Esophagus muscularis mucosa (tissue), 3 donors: Measurements from ENCODE around the gene PIM3.

Source experiments
- CTCF ChIP-seq, 3 experiments: fragments of 200-600 bp in 2 of 3; fragments of 450-650 bp in 1 of 3; sonication (generic) in 2 of 3; IDR thresholded peaks; one replicate each; pipeline ENCODE4 v1.5.1; 2017 to 2019; ENCODE audit warnings: antibody characterized with exemption in 3 of 3, mild to moderate bottlenecking in 2 of 3, moderate library complexity in 1 of 3
- POLR2A ChIP-seq: fragments of 450-650 bp; IDR thresholded peaks from one replicate; pipeline ENCODE4 v1.6.1; 2017; ENCODE audit warnings: antibody characterized with exemption, moderate library complexity, mild to moderate bottlenecking, low read depth

- TF ChIP-seq POLR2A (no peak), CTCF (IDR thresholded peaks at IDR 0.05) (no peak)
Observed at GRCh38 chr22:50010676-50011446, 50.3 kb downstream of the PIM3 start.
